HG02852 (cell line): ENCODE data around the gene PAPOLA.
"Not testable (repeated sequence)": the region's sequence is repeated elsewhere in the genome, so short reads cannot be mapped to it uniquely, and the experiment has no call there.

Experiments
- ATAC-seq: cut with Tn5 transposase; IDR thresholded peaks from one replicate; pipeline ENCODE4 v1.9.1; 2021; ENCODE audit warnings: mild to moderate bottlenecking, moderate library complexity; ENCODE audit not compliant: unreplicated experiment

PAPOLA gene

GRCh38 chr14:96501740-96502620 is at the start of gene PAPOLA:
Gene PAPOLA, plus strand, starts transcription at chr14:96502382. Its CDS starts 211 bp downstream, at chr14:96502593.
- ATAC-seq: peak; percentile 86

- no peak for ATAC-seq
These were observed 49.5 kb upstream of the PAPOLA start for GRCh38 chr14:96452684-96453083.

- no peak for ATAC-seq
These were observed 46.6 kb upstream of the PAPOLA start for GRCh38 chr14:96455588-96455987.

- ATAC-seq: no peak
These were observed 42.3 kb upstream of the PAPOLA start for GRCh38 chr14:96459851-96460250.

- ATAC-seq: no peak
These were observed 40.0 kb upstream of the PAPOLA start for GRCh38 chr14:96461950-96462798.

GRCh38 chr14:96464136-96464535 is 38.0 kb upstream of the PAPOLA start:
- no peak for ATAC-seq

GRCh38 chr14:96466918-96467317 is 35.3 kb upstream of the PAPOLA start:
- ATAC-seq: no peak

GRCh38 chr14:96470331-96470730 is 31.9 kb upstream of the PAPOLA start:
- ATAC-seq: no peak

- not testable (repeated sequence) for ATAC-seq
These were observed 31.2 kb upstream of the PAPOLA start for GRCh38 chr14:96470967-96471366.

GRCh38 chr14:96478119-96478518 is 24.1 kb upstream of the PAPOLA start:
- ATAC-seq: no peak

GRCh38 chr14:96479435-96480146 is 22.6 kb upstream of the PAPOLA start:
- ATAC-seq: no peak

GRCh38 chr14:96481731-96482314 is 20.4 kb upstream of the PAPOLA start:
- ATAC-seq: no peak

GRCh38 chr14:96482986-96483385 is 19.2 kb upstream of the PAPOLA start:
- ATAC-seq: no peak

- no peak for ATAC-seq
These were observed 17.8 kb upstream of the PAPOLA start for GRCh38 chr14:96484399-96484798.

GRCh38 chr14:96486705-96487104 is 15.5 kb upstream of the PAPOLA start:
- ATAC-seq: no peak

GRCh38 chr14:96489327-96489726 is 12.9 kb upstream of the PAPOLA start:
- ATAC-seq: no peak

- no peak for ATAC-seq
These were observed 9.0 kb upstream of the PAPOLA start for GRCh38 chr14:96493178-96493577.

GRCh38 chr14:96494331-96494730 is 7.9 kb upstream of the PAPOLA start:
- ATAC-seq: no peak

GRCh38 chr14:96497087-96497486 is 5.1 kb upstream of the PAPOLA start:
- ATAC-seq: no peak

GRCh38 chr14:96497586-96497985 is 4.6 kb upstream of the PAPOLA start:
- no peak for ATAC-seq

- ATAC-seq: no peak
These were observed 904 bp upstream of the PAPOLA start for GRCh38 chr14:96501217-96501739.
